ENCODE measurements around the gene ALAD. TPM values are rescaled to one million over a fixed set of nuclear protein-coding genes. Genes with fewer than 3 reads are reported as not detected.
"Not testable (repeated sequence)": the region's sequence is repeated elsewhere in the genome, so short reads cannot be mapped to it uniquely, and the experiment has no call there.

Gene ALAD
- total RNA-seq, 1 experiment from 2014 or later = 18.9 TPM

- no TSS peak for BruUV-seq (replicated peaks)
- Histone ChIP-seq H3K4me1 (ENCODE audit: insufficient read depth, low read length, poor library complexity, severe bottlenecking) (no peaks in the 10 kb centered on the region), H3K27ac (ENCODE audit: low read depth, low read length, poor library complexity, severe bottlenecking) (no peak overlapping the region), H3K4me3 (ENCODE audit: low read depth, low read length, poor library complexity, severe bottlenecking) (no peak overlapping the region), H3K36me3 (ENCODE audit: insufficient read depth, low read length, poor library complexity, severe bottlenecking) (no peaks in the 10 kb centered on the region), H3K27me3 (replicated peaks; ENCODE audit: insufficient read depth, low read depth, low read length, poor library complexity) (no peaks in the 10 kb centered on the region), H3K9me3 (ENCODE audit: low read depth, low read length, poor library complexity, severe bottlenecking) (no peaks in the 10 kb centered on the region)
- DNase-seq (ENCODE audit: low spot score) = no peak
- CTCF ChIA-PET = no interaction called here
- TF ChIP-seq CTCF (conservative IDR thresholded peaks at IDR 0.05; ENCODE audit: low read depth, low read length) = no peak
- no peak for TF ChIP-seq EZH2 (IDR thresholded peaks at IDR 0.05; ENCODE audit: borderline replicate concordance, low read depth, low read length, poor library complexity, severe bottlenecking)
- intact Hi-C loops (cut with micrococcal nuclease; ENCODE audit: unreplicated experiment) = no loop called here
- POLR2A ChIA-PET (ENCODE audit: low non-redundant PET) = no interaction called here
These were observed 43.7 kb upstream of the ALAD start for GRCh38 chr9:113444736-113445135.

- DNase-seq (ENCODE audit: low spot score); H3K27ac ChIP-seq (ENCODE audit: low read depth, low read length, poor library complexity, severe bottlenecking); BruUV-seq (replicated peaks); CTCF ChIA-PET; H3K4me3 ChIP-seq (ENCODE audit: low read depth, low read length, poor library complexity, severe bottlenecking); H3K36me3 ChIP-seq (ENCODE audit: insufficient read depth, low read length, poor library complexity, severe bottlenecking); POLR2A ChIA-PET (ENCODE audit: low non-redundant PET); H3K4me1 ChIP-seq (ENCODE audit: insufficient read depth, low read length, poor library complexity, severe bottlenecking); H3K9me3 ChIP-seq (ENCODE audit: low read depth, low read length, poor library complexity, severe bottlenecking); H3K27me3 ChIP-seq (replicated peaks; ENCODE audit: insufficient read depth, low read depth, low read length, poor library complexity); intact Hi-C loops (cut with micrococcal nuclease; ENCODE audit: unreplicated experiment): not testable (repeated sequence)
These were observed 36.6 kb upstream of the ALAD start for GRCh38 chr9:113437716-113438115.

GRCh38 chr9:113436728-113437515 is 35.8 kb upstream of the ALAD start:
- H3K9me3 ChIP-seq (ENCODE audit: low read depth, low read length, poor library complexity, severe bottlenecking) = no peaks in the 10 kb centered on the region
- BruUV-seq (replicated peaks) = no TSS peak
- intact Hi-C loops (cut with micrococcal nuclease; ENCODE audit: unreplicated experiment) = no loop called here
- H3K27ac ChIP-seq (ENCODE audit: low read depth, low read length, poor library complexity, severe bottlenecking) = no peak overlapping the region
- ChIA-PET CTCF (interaction anchor here (0.6 kb wide), 1 partner anchor 235 kb away, joined by 5 read pairs; no protein-coding TSS in a partner anchor), POLR2A (ENCODE audit: low non-redundant PET) (no interaction called here)
- H3K4me1 ChIP-seq (ENCODE audit: insufficient read depth, low read length, poor library complexity, severe bottlenecking) = no peaks in the 10 kb centered on the region
- H3K36me3 ChIP-seq (ENCODE audit: insufficient read depth, low read length, poor library complexity, severe bottlenecking) = no peaks in the 10 kb centered on the region
- H3K27me3 ChIP-seq (replicated peaks; ENCODE audit: insufficient read depth, low read depth, low read length, poor library complexity) = no peaks in the 10 kb centered on the region
- no peak overlapping the region for H3K4me3 ChIP-seq (ENCODE audit: low read depth, low read length, poor library complexity, severe bottlenecking)
- no peak for DNase-seq (ENCODE audit: low spot score)
- TF ChIP-seq EZH2 (IDR thresholded peaks at IDR 0.05; ENCODE audit: borderline replicate concordance, low read depth, low read length, poor library complexity, severe bottlenecking) = no peak
- no peak for TF ChIP-seq CTCF (conservative IDR thresholded peaks at IDR 0.05; ENCODE audit: low read depth, low read length)

GRCh38 chr9:113431191-113431590 is 30.1 kb upstream of the ALAD start:
- no peak overlapping the region for H3K27ac ChIP-seq (ENCODE audit: low read depth, low read length, poor library complexity, severe bottlenecking)
- no TSS peak for BruUV-seq (replicated peaks)
- ChIA-PET CTCF (no interaction called here), POLR2A (ENCODE audit: low non-redundant PET) (no interaction called here)
- H3K36me3 ChIP-seq (ENCODE audit: insufficient read depth, low read length, poor library complexity, severe bottlenecking) = no peaks in the 10 kb centered on the region
- intact Hi-C loops (cut with micrococcal nuclease; ENCODE audit: unreplicated experiment) = no loop called here
- no peak for TF ChIP-seq CTCF (conservative IDR thresholded peaks at IDR 0.05; ENCODE audit: low read depth, low read length)
- TF ChIP-seq EZH2 (IDR thresholded peaks at IDR 0.05; ENCODE audit: borderline replicate concordance, low read depth, low read length, poor library complexity, severe bottlenecking) = no peak
- no peak for DNase-seq (ENCODE audit: low spot score)
- H3K27me3 ChIP-seq (replicated peaks; ENCODE audit: insufficient read depth, low read depth, low read length, poor library complexity) = no peaks in the 10 kb centered on the region
- no peaks in the 10 kb centered on the region for H3K9me3 ChIP-seq (ENCODE audit: low read depth, low read length, poor library complexity, severe bottlenecking)
- no peak overlapping the region for H3K4me3 ChIP-seq (ENCODE audit: low read depth, low read length, poor library complexity, severe bottlenecking)
- no peaks in the 10 kb centered on the region for H3K4me1 ChIP-seq (ENCODE audit: insufficient read depth, low read length, poor library complexity, severe bottlenecking)
